Measurements from ENCODE around the gene TMEM161A. TPM values are rescaled to one million over a fixed set of nuclear protein-coding genes. Genes with fewer than 3 reads are reported as not detected.

Gene TMEM161A
- total RNA-seq, 1 donor from 2014 or later = 14.5 TPM

DNA sequence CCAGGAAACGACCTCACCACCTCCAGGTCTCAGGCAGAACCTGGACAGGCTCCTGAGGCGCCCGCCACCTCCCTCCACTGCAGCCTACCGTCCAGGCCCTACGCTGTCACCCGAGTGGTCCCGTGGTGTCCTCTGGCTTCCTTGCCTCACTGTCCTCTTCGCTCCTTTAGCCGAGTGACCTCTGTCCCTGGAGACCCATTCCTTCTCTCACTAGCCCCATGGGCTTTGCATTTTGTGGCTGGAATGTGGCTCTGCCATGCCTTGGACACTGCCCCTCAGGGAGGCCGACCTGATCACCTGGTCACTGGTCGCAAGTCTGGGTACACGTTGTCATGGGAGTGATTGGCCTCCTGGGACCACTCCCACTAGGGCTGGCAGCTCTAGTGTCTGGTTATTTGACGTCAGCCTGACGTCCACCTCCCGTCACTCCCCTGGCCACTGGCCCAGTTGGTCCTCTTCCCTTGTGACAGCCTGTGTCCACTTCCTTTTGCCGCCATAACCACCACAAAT, 56.6 kb downstream of the TMEM161A start:
- intact Hi-C loops (cut with DNase I) = no loop called here
- Histone ChIP-seq H3K4me3 (no peak overlapping the region), H3K9me3 (no peaks in the 10 kb centered on the region), H3K27ac (no peak overlapping the region), H3K27me3 (no peaks in the 10 kb centered on the region), H3K36me3 (peaks cover 0 to 5% of the 10 kb centered on the region in 2 donors), H3K4me1 (no peaks in the 10 kb centered on the region)
- DNase-seq (ENCODE audit: low spot score in 2 of 2) = no peak
- TF ChIP-seq, protein P1, sequence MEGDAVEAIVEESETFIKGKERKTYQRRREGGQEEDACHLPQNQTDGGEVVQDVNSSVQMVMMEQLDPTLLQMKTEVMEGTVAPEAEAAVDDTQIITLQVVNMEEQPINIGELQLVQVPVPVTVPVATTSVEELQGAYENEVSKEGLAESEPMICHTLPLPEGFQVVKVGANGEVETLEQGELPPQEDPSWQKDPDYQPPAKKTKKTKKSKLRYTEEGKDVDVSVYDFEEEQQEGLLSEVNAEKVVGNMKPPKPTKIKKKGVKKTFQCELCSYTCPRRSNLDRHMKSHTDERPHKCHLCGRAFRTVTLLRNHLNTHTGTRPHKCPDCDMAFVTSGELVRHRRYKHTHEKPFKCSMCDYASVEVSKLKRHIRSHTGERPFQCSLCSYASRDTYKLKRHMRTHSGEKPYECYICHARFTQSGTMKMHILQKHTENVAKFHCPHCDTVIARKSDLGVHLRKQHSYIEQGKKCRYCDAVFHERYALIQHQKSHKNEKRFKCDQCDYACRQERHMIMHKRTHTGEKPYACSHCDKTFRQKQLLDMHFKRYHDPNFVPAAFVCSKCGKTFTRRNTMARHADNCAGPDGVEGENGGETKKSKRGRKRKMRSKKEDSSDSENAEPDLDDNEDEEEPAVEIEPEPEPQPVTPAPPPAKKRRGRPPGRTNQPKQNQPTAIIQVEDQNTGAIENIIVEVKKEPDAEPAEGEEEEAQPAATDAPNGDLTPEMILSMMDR (IDR thresholded peaks at IDR 0.05) = no peak

DNA sequence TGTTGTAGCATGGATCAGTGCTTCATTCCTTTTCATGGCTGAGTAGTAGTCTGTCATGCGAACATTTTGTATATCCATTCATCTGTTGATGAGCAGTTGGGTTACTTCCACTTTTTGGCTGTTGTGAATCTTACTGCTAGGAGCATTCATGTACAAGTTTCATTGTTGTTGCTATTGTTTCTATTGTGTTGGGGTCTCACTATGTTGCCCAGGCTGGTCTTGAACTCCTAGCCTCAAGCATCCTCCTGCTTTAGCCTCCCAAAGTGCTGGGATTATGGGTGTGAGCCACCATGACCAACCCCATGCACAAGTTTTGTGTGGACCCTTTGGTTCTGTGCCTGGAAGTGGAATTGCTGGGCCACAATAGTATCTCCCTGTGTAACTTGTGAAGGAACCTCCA, 58.7 kb downstream of the TMEM161A start:
- Histone ChIP-seq H3K27ac (no peak overlapping the region), H3K36me3 (peaks cover 0 to 5% of the 10 kb centered on the region in 2 donors), H3K4me3 (no peak overlapping the region), H3K9me3 (no peaks in the 10 kb centered on the region), H3K27me3 (no peaks in the 10 kb centered on the region), H3K4me1 (no peaks in the 10 kb centered on the region)
- TF ChIP-seq, protein P1 (IDR thresholded peaks at IDR 0.05) = no peak
- DNase-seq (ENCODE audit: low spot score in 2 of 2) = no peak
- intact Hi-C loops (cut with DNase I) = no loop called here

DNA sequence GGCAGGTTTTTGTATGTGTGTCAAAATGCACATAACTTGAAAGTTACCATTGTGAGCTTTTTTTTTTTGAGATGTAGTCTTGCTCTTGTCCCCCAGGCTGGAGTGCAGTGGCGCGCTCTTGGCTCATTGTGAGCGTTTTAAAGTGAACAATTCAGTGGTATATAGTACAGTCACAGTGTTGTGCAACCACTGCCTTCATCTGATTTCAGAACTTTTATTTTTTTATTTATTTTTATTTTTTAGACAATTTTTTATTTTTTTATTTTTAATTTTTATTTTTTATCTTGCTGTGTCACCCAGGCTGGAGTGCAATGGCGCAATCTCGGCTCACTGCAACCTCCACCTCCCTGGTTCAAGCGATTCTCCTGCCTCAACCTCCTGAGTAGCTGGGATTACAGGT, 59.5 kb downstream of the TMEM161A start:
- Histone ChIP-seq H3K9me3 (no peaks in the 10 kb centered on the region), H3K4me1 (no peaks in the 10 kb centered on the region), H3K27ac (no peak overlapping the region), H3K4me3 (no peak overlapping the region), H3K36me3 (peaks cover 0 to 5% of the 10 kb centered on the region in 2 donors), H3K27me3 (no peaks in the 10 kb centered on the region)
- TF ChIP-seq, protein P1 (IDR thresholded peaks at IDR 0.05) = no peak
- no peak for DNase-seq (ENCODE audit: low spot score in 2 of 2)
- intact Hi-C loops (cut with DNase I) = no loop called here

DNA sequence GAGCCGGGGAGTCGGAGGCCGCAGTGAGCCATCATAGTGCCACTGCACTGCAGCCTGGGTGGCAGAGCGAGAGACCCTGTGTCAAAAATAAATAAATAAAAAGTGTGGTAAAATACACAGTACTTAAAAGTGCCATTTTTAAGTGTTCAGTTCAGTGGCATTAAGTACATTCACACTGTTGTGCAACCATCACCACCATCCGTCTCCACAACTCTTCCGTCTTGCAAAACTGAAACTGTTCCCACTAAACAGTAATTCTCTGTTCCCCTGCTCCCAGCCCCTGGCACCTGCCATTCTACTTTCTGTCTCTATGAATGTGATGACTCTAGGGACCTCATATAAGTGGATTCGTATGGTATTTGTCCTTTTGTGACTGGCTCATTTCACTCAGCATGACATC, 61.2 kb downstream of the TMEM161A start:
- Histone ChIP-seq H3K27me3 (no peaks in the 10 kb centered on the region), H3K36me3 (peaks cover 0 to 5% of the 10 kb centered on the region in 2 donors), H3K27ac (no peak overlapping the region), H3K9me3 (no peaks in the 10 kb centered on the region), H3K4me1 (no peaks in the 10 kb centered on the region), H3K4me3 (no peak overlapping the region)
- intact Hi-C loops (cut with DNase I) = no loop called here
- DNase-seq (ENCODE audit: low spot score in 2 of 2) = no peak
- TF ChIP-seq, protein P1 (IDR thresholded peaks at IDR 0.05) = no peak

DNA sequence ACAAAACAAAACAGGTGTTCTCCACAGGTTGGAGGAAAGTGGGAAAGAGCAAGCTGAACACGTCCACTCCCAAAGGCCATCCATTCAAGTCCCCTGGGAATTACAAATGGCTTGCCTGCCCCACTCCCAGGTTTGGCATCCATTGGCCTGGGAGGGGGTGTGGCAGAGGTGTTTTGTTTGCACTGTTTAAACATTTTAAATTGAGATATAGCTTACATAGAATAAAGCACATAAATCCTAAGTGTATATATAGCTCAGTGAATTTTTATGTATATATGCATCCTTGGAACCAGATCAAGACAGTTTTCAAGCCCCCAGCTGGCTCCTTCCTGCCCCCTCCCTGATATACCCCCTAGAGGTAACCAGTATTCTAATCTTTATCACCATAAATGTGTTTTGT, 61.8 kb downstream of the TMEM161A start:
- TF ChIP-seq, protein P1 (IDR thresholded peaks at IDR 0.05) = no peak
- Histone ChIP-seq H3K27ac (no peak overlapping the region), H3K4me1 (no peaks in the 10 kb centered on the region), H3K4me3 (no peak overlapping the region), H3K36me3 (peaks cover 0 to 5% of the 10 kb centered on the region in 2 donors), H3K9me3 (no peaks in the 10 kb centered on the region), H3K27me3 (no peaks in the 10 kb centered on the region)
- no peak for DNase-seq (ENCODE audit: low spot score in 2 of 2)
- intact Hi-C loops (cut with DNase I) = no loop called here

DNA sequence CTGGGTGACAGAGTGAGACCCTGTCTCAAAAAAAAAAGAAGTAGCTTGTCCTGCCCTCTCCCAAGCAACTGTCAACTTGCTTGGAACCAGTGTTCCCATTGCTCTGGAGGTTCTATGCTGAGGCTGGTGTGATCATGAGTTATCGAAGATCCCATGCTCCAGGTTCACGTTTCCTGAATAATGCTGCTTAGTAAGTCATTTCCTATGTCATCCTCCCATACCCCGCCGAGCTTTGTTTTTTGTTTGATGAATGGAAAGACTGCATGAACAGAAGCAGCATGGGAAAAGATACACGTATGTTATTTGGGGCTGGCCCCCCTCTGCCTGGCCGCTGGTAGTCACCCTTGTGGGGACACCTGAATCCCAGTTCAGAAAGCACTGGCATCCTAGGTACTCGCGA, 63.2 kb downstream of the TMEM161A start:
- intact Hi-C loops (cut with DNase I) = no loop called here
- Histone ChIP-seq H3K4me1 (no peaks in the 10 kb centered on the region), H3K9me3 (no peaks in the 10 kb centered on the region), H3K27ac (no peak overlapping the region), H3K36me3 (peaks cover 0 to 5% of the 10 kb centered on the region in 2 donors), H3K4me3 (no peak overlapping the region), H3K27me3 (no peaks in the 10 kb centered on the region)
- no peak for DNase-seq (ENCODE audit: low spot score in 2 of 2)
- TF ChIP-seq, protein P1 (IDR thresholded peaks at IDR 0.05) = no peak

Data from ascending aorta (tissue), 2 donors.